Upper lobe of left lung (tissue), 6 donors: ENCODE measurements around the gene THEMIS. TPM values are rescaled to one million over a fixed set of nuclear protein-coding genes. Genes with fewer than 3 reads are reported as not detected.
"Not testable (repeated sequence)": the region's sequence is repeated elsewhere in the genome, so short reads cannot be mapped to it uniquely, and the experiment has no call there.

ENCODE experiments used
- ATAC-seq, 2 donors: fragments of 200-7000 bp; cut with Tn5 transposase; one replicate each; pipeline ENCODE4 v1.9.1; 2022; ENCODE audit warnings: mild to moderate bottlenecking in 2 of 2, moderate library complexity in 2 of 2; ENCODE audit not compliant: low FRiP score in 2 of 2
- DNase-seq, 2 donors: peaks; one replicate each; pipeline ENCODE4 v3.0.0-alpha.2; 2019 to 2020
- H3K27ac ChIP-seq, 4 donors: fragments of 200-600 bp; sonication (generic); one replicate each; pipeline ENCODE4 v1.5.1; 2016 to 2019
- H3K27me3 ChIP-seq, 4 donors: fragments of 200-600 bp; sonication (generic); one replicate each; pipeline ENCODE4 v1.5.1; 2017 to 2019
- H3K36me3 ChIP-seq, 4 donors: fragments of 200-600 bp; sonication (generic); one replicate each; pipeline ENCODE4 v1.5.1; 2016 to 2019
- H3K4me1 ChIP-seq, 4 donors: fragments of 200-600 bp; sonication (generic); one replicate each; pipeline ENCODE4 v1.5.1; 2018 to 2019
- H3K4me3 ChIP-seq, 4 donors: fragments of 200-600 bp; sonication (generic); one replicate each; pipeline ENCODE4 v1.5.1; 2017 to 2019; ENCODE audit warnings: mild to moderate bottlenecking in 2 of 4, moderate library complexity in 1 of 4
- H3K9me3 ChIP-seq, 4 donors: fragments of 200-600 bp; sonication (generic); one replicate each; pipeline ENCODE4 v1.5.1; 2018 to 2019
- EP300 ChIP-seq, 4 donors: sonication (generic); formaldehyde crosslinking; IDR thresholded peaks; one replicate each; pipeline ENCODE4 v1.5.1; 2017; ENCODE audit warnings: antibody characterized with exemption in 4 of 4, control low read depth in 2 of 4
- POLR2A ChIP-seq, 4 donors: fragments of 450-650 bp; IDR thresholded peaks; one replicate each; pipeline ENCODE4 v1.5.1; 2016 to 2017; ENCODE audit warnings: antibody characterized with exemption in 4 of 4, mild to moderate bottlenecking in 2 of 4
- POLR2AphosphoS5 ChIP-seq, 2 donors: sonication (generic); formaldehyde crosslinking; IDR thresholded peaks; one replicate each; pipeline ENCODE4 v1.5.1; 2017; ENCODE audit warnings: antibody characterized with exemption in 2 of 2
- WGBS, 2 donors: methylation state at CpG; one replicate each; pipeline ENCODE4 v1.1.5; 2017 to 2018; 5-methylcytosine and 5-hydroxymethylcytosine counted together
- total RNA-seq, 6 donors: library from RNA; depleted of rRNA in 4 of 6; stranded (reverse); fragments of >200 nt in 4 of 6; gene quantifications; one replicate each; pipeline versions ENCODE4 v1.1.0 to v1.2.1, GENCODE V29; 2016 to 2021
- TF ChIP-seq, protein P1 (sequence below), 6 experiments: fragments of 450-650 bp in 4 of 6; fragments of 200-600 bp in 2 of 6; sonication (generic) in 2 of 6; IDR thresholded peaks; one replicate each; pipeline ENCODE4 v1.5.1; 2016 to 2019; ENCODE audit warnings: antibody characterized with exemption in 6 of 6
- donor health status: DM: no; HTN: no; CAD: no; lungs with moderate emphysema.
- donor health status: DM: no; HTN: yes; CAD: no; lungs with severe emphysema.

Gene THEMIS
- total RNA-seq, 6 donors from 2014 or later: 1.5 to 7.8 (median 2.2) TPM

DNA sequence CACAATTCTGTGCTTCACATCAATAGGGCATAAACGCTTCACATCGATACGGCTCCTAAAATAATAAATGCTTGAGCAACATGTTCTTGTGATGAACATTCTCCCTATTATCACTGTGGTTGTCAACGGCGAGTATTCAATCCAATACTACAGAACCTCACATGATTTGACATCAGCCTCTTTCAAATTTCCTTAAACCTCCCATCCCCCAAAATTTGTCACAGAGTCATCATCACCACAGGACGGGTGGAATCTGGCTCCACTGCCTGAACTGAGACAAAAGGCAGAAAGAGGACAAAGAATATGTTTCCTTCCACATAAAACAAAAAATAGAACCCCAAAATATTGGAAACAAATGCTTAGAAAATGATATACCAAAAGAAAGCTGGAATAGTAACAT lies 7.3 kb downstream of the THEMIS start:
- DNase-seq (no peak), ATAC-seq (no peak)
- no peak overlapping the region for H3K4me3 ChIP-seq
- H3K27me3 ChIP-seq: no peaks in the 10 kb centered on the region
- H3K9me3 ChIP-seq: no peaks in the 10 kb centered on the region
- WGBS, 2 donors: 81 to 84% methylated on average over 6 of the region's 6 CpGs
- no peaks in the 10 kb centered on the region for H3K36me3 ChIP-seq
- no peak overlapping the region for H3K27ac ChIP-seq
- no peaks in the 10 kb centered on the region for H3K4me1 ChIP-seq
- TF ChIP-seq, protein P1, sequence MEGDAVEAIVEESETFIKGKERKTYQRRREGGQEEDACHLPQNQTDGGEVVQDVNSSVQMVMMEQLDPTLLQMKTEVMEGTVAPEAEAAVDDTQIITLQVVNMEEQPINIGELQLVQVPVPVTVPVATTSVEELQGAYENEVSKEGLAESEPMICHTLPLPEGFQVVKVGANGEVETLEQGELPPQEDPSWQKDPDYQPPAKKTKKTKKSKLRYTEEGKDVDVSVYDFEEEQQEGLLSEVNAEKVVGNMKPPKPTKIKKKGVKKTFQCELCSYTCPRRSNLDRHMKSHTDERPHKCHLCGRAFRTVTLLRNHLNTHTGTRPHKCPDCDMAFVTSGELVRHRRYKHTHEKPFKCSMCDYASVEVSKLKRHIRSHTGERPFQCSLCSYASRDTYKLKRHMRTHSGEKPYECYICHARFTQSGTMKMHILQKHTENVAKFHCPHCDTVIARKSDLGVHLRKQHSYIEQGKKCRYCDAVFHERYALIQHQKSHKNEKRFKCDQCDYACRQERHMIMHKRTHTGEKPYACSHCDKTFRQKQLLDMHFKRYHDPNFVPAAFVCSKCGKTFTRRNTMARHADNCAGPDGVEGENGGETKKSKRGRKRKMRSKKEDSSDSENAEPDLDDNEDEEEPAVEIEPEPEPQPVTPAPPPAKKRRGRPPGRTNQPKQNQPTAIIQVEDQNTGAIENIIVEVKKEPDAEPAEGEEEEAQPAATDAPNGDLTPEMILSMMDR (IDR thresholded peaks at IDR 0.05): no peak
- TF ChIP-seq EP300 (IDR thresholded peaks at IDR 0.05): no peak
- TF ChIP-seq POLR2A (IDR thresholded peaks at IDR 0.05): no peak
- no peak for TF ChIP-seq POLR2AphosphoS5 (IDR thresholded peaks at IDR 0.05)

DNA sequence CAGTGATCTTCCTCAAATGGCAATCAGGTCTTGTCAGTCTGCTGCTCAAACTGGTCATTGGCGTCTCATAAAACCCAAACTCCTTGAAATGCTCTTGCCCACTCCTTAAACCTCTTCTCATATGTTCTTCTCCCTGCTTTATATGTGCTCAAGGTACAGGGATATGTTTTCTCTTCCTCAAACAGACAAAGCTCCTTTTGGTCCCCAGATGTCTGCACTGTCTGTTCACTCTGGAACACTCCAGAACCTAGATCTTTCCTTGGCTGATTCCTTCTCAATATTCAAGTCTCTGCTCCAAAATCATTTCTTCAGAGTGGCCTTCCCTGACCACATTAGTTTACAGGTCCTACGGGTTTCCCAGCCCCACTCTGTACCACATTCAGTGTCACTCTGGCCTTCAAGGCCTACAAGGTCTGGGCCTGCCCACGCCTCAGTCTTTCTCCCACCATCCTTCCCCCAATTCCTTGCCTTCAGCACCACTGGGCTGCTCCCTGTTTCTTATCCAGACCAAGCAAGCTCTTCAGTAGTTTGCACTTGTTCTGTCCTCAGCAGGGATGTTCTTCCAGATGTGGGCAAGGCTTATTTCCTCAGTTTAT lies 9.0 kb downstream of the THEMIS start:
- Histone ChIP-seq H3K9me3 (no peaks in the 10 kb centered on the region), H3K27ac (no peak overlapping the region), H3K27me3 (no peaks in the 10 kb centered on the region), H3K36me3 (no peaks in the 10 kb centered on the region), H3K4me3 (no peak overlapping the region), H3K4me1 (no peaks in the 10 kb centered on the region)
- WGBS, 2 donors: 92 to 93% methylated on average over 3 of the region's 3 CpGs
- DNase-seq (no peak), ATAC-seq (no peak)
- no peak for TF ChIP-seq POLR2A (IDR thresholded peaks at IDR 0.05)
- TF ChIP-seq, protein P1 (IDR thresholded peaks at IDR 0.05): no peak
- TF ChIP-seq POLR2AphosphoS5 (IDR thresholded peaks at IDR 0.05): no peak
- TF ChIP-seq EP300 (IDR thresholded peaks at IDR 0.05): no peak

DNA sequence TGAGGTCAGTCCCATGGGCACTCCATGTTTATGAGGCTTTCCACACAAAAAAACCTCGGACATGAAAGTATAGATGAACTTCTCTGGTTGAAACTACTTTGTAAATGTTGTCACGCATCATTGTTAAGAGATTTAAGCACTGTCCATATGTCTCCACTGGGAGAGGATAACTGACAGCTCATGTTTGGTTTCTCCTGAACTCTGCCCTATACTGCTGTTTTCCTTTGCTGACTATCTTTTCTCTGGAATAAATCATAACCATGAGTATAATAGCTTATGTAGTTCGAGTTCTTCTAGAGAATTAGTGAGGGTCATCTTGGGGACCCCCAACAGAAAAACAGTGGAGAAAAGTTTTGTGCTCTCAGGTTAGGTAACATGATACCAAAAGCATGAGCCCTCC lies 14.3 kb downstream of the THEMIS start:
- no peak for ATAC-seq

DNA sequence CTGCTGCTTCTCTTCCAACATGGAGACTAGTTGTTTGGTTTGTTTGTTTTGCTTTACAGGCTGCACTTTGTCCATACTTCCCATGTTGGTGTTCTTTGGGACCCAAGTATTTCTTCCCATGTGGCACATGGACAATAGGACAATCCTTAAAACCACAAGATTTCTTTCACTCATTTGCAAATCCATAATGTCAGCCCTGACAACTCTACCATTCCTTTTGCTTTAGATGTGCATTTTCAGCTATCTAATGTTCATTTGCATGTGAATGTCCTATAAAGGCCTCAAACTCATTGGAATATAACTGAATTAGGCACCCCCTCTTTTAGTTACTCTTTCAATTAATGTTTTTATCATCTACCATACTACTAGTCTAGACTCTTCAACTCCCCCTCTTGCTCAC lies 16.7 kb downstream of the THEMIS start:
- no peaks in the 10 kb centered on the region for H3K9me3 ChIP-seq
- H3K27ac ChIP-seq: no peak overlapping the region
- no peaks in the 10 kb centered on the region for H3K36me3 ChIP-seq
- H3K4me1 ChIP-seq: no peaks in the 10 kb centered on the region
- TF ChIP-seq, protein P1 (IDR thresholded peaks at IDR 0.05): no peak
- TF ChIP-seq POLR2A (IDR thresholded peaks at IDR 0.05) (no peak), EP300 (IDR thresholded peaks at IDR 0.05) (no peak), POLR2AphosphoS5 (IDR thresholded peaks at IDR 0.05) (no peak)
- DNase-seq (no peak), ATAC-seq (no peak)
- no peaks in the 10 kb centered on the region for H3K27me3 ChIP-seq
- no peak overlapping the region for H3K4me3 ChIP-seq

More for the DNA sequence above, 14.3 kb downstream of the THEMIS start:
- no peaks in the 10 kb centered on the region for H3K36me3 ChIP-seq
- H3K9me3 ChIP-seq: no peaks in the 10 kb centered on the region
- H3K4me3 ChIP-seq: no peak overlapping the region
- no peak for DNase-seq
- no peaks in the 10 kb centered on the region for H3K27me3 ChIP-seq
- no peak for TF ChIP-seq EP300 (IDR thresholded peaks at IDR 0.05)
- no peak for TF ChIP-seq POLR2A (IDR thresholded peaks at IDR 0.05)
- TF ChIP-seq, protein P1 (IDR thresholded peaks at IDR 0.05): no peak
- no peak for TF ChIP-seq POLR2AphosphoS5 (IDR thresholded peaks at IDR 0.05)
- 65 to 81% methylated on average over 3 of the region's 3 CpGs for WGBS, 2 donors
- H3K4me1 ChIP-seq: no peaks in the 10 kb centered on the region
- H3K27ac ChIP-seq: no peak overlapping the region

DNA sequence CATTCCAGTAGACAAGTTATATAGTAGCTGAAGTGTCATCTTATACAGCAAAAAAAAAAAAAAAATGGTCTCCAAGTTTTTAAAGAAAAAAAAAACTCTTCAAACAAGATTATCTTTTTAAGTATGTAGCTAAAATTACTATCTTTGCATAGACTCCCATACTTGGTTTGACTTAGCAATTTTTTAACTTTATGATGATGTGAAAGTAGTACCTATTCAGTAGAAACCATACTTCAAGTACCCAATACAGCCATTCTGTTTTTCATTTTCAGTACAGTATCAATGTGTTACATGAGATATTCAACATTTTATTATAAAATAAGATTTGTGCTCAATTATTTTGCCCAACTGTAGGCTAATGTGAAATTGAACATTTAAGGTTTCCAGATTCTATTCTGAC lies 18.9 kb downstream of the THEMIS start:
- not testable (repeated sequence) for H3K4me3 ChIP-seq, ATAC-seq, DNase-seq, H3K27ac ChIP-seq, H3K4me1 ChIP-seq, H3K9me3 ChIP-seq, H3K36me3 ChIP-seq, H3K27me3 ChIP-seq
